GM19455 (cell line): ENCODE measurements around the gene ADAMTS20.

Experiments
- ATAC-seq: cut with Tn5 transposase; IDR thresholded peaks from one replicate; pipeline ENCODE4 v1.9.1; 2021; ENCODE audit not compliant: unreplicated experiment

The ADAMTS20 gene

GRCh38 chr12:43493261-43493797 lies 58.7 kb downstream of the ADAMTS20 start:
- no peak for ATAC-seq

- ATAC-seq, result no peak
Measured at GRCh38 chr12:43482311-43483085, 69.5 kb downstream of the ADAMTS20 start.

- no peak for ATAC-seq
Measured at GRCh38 chr12:43480591-43480990, 71.4 kb downstream of the ADAMTS20 start.

- ATAC-seq, result no peak
Measured at GRCh38 chr12:43462741-43463140, 89.3 kb downstream of the ADAMTS20 start.

GRCh38 chr12:43462080-43462479 lies 89.9 kb downstream of the ADAMTS20 start:
- ATAC-seq, result no peak

GRCh38 chr12:43459285-43459684 lies 92.7 kb downstream of the ADAMTS20 start:
- ATAC-seq, result no peak

GRCh38 chr12:43453761-43454160 lies 98.2 kb downstream of the ADAMTS20 start:
- no peak for ATAC-seq

GRCh38 chr12:43444940-43445564 lies 107.0 kb downstream of the ADAMTS20 start:
- ATAC-seq, result peak; percentile 73

GRCh38 chr12:43436597-43436996 lies 115.4 kb downstream of the ADAMTS20 start:
- no peak for ATAC-seq

- ATAC-seq, result no peak
Measured at GRCh38 chr12:43434614-43435013, 117.4 kb downstream of the ADAMTS20 start.

GRCh38 chr12:43428088-43428600 lies 123.9 kb downstream of the ADAMTS20 start:
- ATAC-seq, result no peak

GRCh38 chr12:43425361-43425760 lies 126.6 kb downstream of the ADAMTS20 start:
- no peak for ATAC-seq

GRCh38 chr12:43416981-43417380 lies 135.0 kb downstream of the ADAMTS20 start:
- ATAC-seq, result no peak

- peak; percentile 54 for ATAC-seq
Measured at GRCh38 chr12:43407816-43408645, 144.0 kb downstream of the ADAMTS20 start.

- ATAC-seq, result no peak
Measured at GRCh38 chr12:43406801-43407200, 145.2 kb downstream of the ADAMTS20 start.

- ATAC-seq, result no peak
Measured at GRCh38 chr12:43402436-43402835, 149.6 kb downstream of the ADAMTS20 start.

GRCh38 chr12:43401096-43401495 lies 150.9 kb downstream of the ADAMTS20 start:
- no peak for ATAC-seq

GRCh38 chr12:43396671-43397070 lies 155.3 kb downstream of the ADAMTS20 start:
- no peak for ATAC-seq

GRCh38 chr12:43392116-43392515 lies 159.9 kb downstream of the ADAMTS20 start:
- ATAC-seq, result no peak

- ATAC-seq, result no peak
Measured at GRCh38 chr12:43381879-43382278, 170.1 kb downstream of the ADAMTS20 start.

GRCh38 chr12:43378448-43378847 lies 173.6 kb downstream of the ADAMTS20 start:
- ATAC-seq, result no peak
